Common myeloid progenitor, CD34-positive (primary cell): ENCODE results near the gene KIAA1217.

Source experiments
- CTCF ChIA-PET: fragments of 350-600 bp; sonication (Branson Sonifier 250); formaldehyde crosslinking; loops from one replicate; lab custom pipeline; 2021; ENCODE audit warnings: antibody characterized with exemption; lab: Charles Lee
- POLR2A ChIA-PET: fragments of 350-600 bp; sonication (Branson Sonifier 250); formaldehyde crosslinking; loops from one replicate; lab custom pipeline; 2021; ENCODE audit warnings: antibody characterized with exemption; lab: Charles Lee
- DNase-seq, 3 donors: peaks; one replicate each; pipeline versions ENCODE4 v3.0.0 to v3.0.0-alpha.2; 2013
- H3K27ac ChIP-seq, 2 experiments: 1 replicate in 1 of 2; 2 replicates in 1 of 2; pipeline ENCODE4 v1.7.0; 2013; ENCODE audit warnings: inconsistent platforms in 2 of 2, low read length in 2 of 2, mild to moderate bottlenecking in 2 of 2, low read depth in 1 of 2, moderate library complexity in 1 of 2; ENCODE audit not compliant: severe bottlenecking in 2 of 2, insufficient read depth in 1 of 2, poor library complexity in 1 of 2
- H3K27me3 ChIP-seq, 5 experiments: replicated peaks in 2 of 5; 1 replicate in 3 of 5; 2 replicates in 2 of 5; pipeline versions ENCODE4 v1.6.1 to v1.7.0; 2013; ENCODE audit warnings: low read length in 4 of 5, mild to moderate bottlenecking in 2 of 5, moderate library complexity in 2 of 5, inconsistent platforms in 1 of 5; ENCODE audit not compliant: insufficient read depth in 5 of 5, control insufficient read depth in 4 of 5
- H3K36me3 ChIP-seq, 4 experiments: 1 replicate in 2 of 4; 2 replicates in 2 of 4; pipeline versions ENCODE4 v1.6.1 to v1.7.0; 2013; ENCODE audit warnings: low read length in 3 of 4, control low read depth in 1 of 4, mild to moderate bottlenecking in 1 of 4; ENCODE audit not compliant: control insufficient read depth in 4 of 4, insufficient read depth in 4 of 4
- H3K4me1 ChIP-seq, 4 experiments: 1 replicate in 3 of 4; 2 replicates in 1 of 4; pipeline versions ENCODE4 v1.6.1 to v1.7.1; 2013; ENCODE audit warnings: low read length in 3 of 4, mild to moderate bottlenecking in 3 of 4, control low read depth in 1 of 4, inconsistent platforms in 1 of 4, moderate library complexity in 1 of 4; ENCODE audit not compliant: control insufficient read depth in 4 of 4, insufficient read depth in 4 of 4; ENCODE audit errors: control extremely low read depth in 1 of 4
- H3K4me3 ChIP-seq, 7 experiments: 1 replicate in 4 of 7; 2 replicates in 3 of 7; pipeline versions ENCODE4 v1.5.1 to v1.7.0; 2013; ENCODE audit warnings: mild to moderate bottlenecking in 7 of 7, low read length in 6 of 7, moderate library complexity in 6 of 7, inconsistent platforms in 2 of 7, low read depth in 2 of 7, control low read depth in 1 of 7; ENCODE audit not compliant: insufficient read depth in 4 of 7, control insufficient read depth in 1 of 7; ENCODE audit errors: extremely low read depth in 1 of 7
- H3K9me3 ChIP-seq, 5 experiments: 1 replicate in 4 of 5; 2 replicates in 1 of 5; pipeline versions ENCODE4 v1.6.1 to v1.7.1; 2013; ENCODE audit warnings: low read length in 4 of 5, mild to moderate bottlenecking in 2 of 5, inconsistent platforms in 1 of 5, low read depth in 1 of 5, moderate library complexity in 1 of 5; ENCODE audit not compliant: control insufficient read depth in 4 of 5, insufficient read depth in 2 of 5; ENCODE audit errors: control extremely low read depth in 1 of 5
- WGBS: methylation state at CpG from one replicate; pipeline ENCODE4 v1.1.5; 2013; ENCODE audit not compliant: insufficient coverage; 5-methylcytosine and 5-hydroxymethylcytosine counted together

The KIAA1217 gene

DNA sequence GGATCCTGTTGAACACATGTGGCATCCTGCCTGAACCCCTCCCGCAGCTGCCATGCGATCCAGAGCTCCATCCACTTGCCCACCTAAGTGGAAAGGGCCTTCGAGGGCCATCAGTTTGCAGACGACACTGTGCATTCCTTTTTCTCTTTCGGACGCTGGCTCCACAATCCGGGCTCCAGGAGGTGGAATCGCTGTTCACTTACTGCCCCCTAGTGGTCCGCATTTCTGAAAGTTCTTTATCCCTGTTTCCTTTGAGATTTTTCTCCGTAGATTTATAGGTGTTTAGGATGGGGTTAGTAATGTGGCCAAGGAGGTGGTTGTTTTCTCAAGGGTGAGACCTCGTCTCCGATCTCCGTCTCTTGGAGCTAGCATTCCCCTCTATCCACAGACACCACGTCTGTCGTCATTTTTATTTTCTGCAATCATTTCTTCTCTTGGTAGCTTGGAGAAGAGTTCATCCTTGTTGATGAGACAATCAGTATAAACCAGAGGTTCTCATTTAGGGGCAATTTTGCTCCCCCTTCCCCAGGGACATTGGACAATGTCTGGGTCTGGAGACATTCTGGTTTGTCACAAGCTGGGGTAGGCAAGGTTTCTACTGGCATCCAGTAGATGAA lies 310.2 kb downstream of the KIAA1217 start:
- no peaks in the 10 kb centered on the region for H3K36me3 ChIP-seq
- ChIA-PET POLR2A (no interaction called here), CTCF (interaction anchor here (1.1 to 2.3 kb wide), 5 partner anchors 13 to 80 kb away, joined by 3 to 9 read pairs (median 3); no protein-coding TSS in a partner anchor)
- no peak overlapping the region for H3K27ac ChIP-seq
- H3K9me3 ChIP-seq = no peaks in the 10 kb centered on the region
- no peak overlapping the region for H3K4me3 ChIP-seq
- peaks cover 0 to 9% (median 0%) of the 10 kb centered on the region in 5 experiments for H3K27me3 ChIP-seq
- peaks cover 0 to 12% (median 0%) of the 10 kb centered on the region in 4 experiments for H3K4me1 ChIP-seq
- 22% methylated on average over 4 of the region's 15 CpGs for WGBS
- peak; percentile 20 to 47 (median 41) for DNase-seq

DNA sequence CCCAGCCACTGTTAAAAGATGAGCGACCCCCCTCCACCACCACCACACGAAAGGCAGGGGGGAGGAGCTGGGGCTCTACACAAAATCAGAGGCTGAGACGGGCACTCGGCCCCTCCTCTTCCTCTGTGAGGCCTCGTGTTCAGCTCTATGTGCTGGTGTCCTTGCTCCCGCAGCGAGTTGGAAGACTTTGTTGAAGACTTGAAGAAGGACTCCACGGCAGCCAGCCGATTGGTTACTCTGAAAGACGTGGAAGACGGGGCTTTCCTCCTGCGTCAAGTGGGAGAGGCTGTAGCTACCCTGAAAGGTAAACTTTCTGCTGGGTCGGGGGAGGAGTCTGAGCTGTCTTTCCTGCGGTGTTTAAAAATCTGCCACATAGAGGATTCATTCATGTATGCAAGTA lies 311.0 kb downstream of the KIAA1217 start:
- Histone ChIP-seq H3K36me3 (no peaks in the 10 kb centered on the region), H3K27me3 (peaks cover 0 to 9% (median 0%) of the 10 kb centered on the region in 5 experiments), H3K27ac (no peak overlapping the region), H3K9me3 (no peaks in the 10 kb centered on the region), H3K4me3 (peak overlapping the region in 2 of 7 experiments; percentile 11 to 57), H3K4me1 (peaks cover 0 to 12% (median 0%) of the 10 kb centered on the region in 4 experiments)
- WGBS = 33% methylated on average over 11 of the region's 14 CpGs
- ChIA-PET CTCF (interaction anchor here (0.8 to 2.3 kb wide), 4 partner anchors 15 to 79 kb away, joined by 3 to 9 read pairs (median 3); no protein-coding TSS in a partner anchor), POLR2A (no interaction called here)
- peak in 2 of 3 donors; percentile 18 to 44 for DNase-seq

DNA sequence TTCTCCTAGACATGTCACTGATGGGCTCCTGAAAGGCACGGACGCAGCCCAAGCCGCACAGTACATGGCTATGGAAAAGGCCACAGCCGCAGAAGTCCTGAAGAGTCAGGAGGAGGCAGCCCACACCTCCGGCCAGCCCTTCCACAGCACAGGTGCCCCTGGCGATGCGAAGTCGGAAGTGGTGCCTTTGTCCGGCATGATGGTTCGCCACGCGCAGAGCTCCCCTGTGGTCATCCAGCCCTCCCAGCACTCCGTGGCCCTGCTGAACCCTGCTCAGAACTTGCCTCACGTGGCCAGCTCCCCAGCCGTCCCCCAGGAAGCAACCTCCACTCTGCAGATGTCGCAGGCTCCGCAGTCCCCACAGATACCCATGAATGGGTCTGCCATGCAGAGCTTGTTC lies 315.4 kb downstream of the KIAA1217 start:
- no peaks in the 10 kb centered on the region for H3K36me3 ChIP-seq
- H3K4me3 ChIP-seq = no peak overlapping the region
- DNase-seq = no peak
- no peak overlapping the region for H3K27ac ChIP-seq
- peaks cover 0 to 9% (median 0%) of the 10 kb centered on the region in 4 experiments for H3K4me1 ChIP-seq
- peaks cover 0 to 9% (median 0%) of the 10 kb centered on the region in 5 experiments for H3K27me3 ChIP-seq
- ChIA-PET CTCF (no interaction called here), POLR2A (no interaction called here)
- 95% methylated on average over 17 of the region's 17 CpGs for WGBS
- no peaks in the 10 kb centered on the region for H3K9me3 ChIP-seq

DNA sequence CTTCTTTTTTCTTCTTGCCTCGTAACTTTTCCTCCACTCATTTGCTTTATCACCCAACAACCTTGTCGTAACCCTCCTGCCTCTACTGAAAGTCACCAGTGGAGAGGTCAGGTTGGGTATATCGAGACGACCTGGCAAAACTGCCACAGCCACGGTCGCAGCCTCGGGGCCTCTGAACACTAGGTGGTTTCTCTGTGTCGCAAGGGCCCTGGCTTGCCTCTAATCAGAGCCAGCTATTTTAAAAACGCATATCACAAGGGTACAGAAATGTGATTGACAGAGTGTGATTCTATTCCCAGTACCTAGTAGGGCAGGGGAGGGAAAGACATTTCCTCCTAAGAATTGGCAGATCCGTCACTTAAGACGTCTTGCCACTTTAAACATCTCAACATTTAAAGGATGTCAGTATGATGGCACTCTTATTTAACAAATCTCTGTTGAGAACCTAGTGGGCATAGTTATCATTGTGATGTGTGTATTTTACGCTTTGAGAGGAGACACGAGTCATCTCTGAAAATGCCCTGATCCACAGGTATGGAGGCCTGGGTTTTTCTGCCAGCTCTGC lies 317.2 kb downstream of the KIAA1217 start:
- 94% methylated on average over 9 of the region's 13 CpGs for WGBS
- Histone ChIP-seq H3K36me3 (no peaks in the 10 kb centered on the region), H3K27ac (no peak overlapping the region), H3K4me3 (no peak overlapping the region), H3K4me1 (no peaks in the 10 kb centered on the region), H3K27me3 (no peaks in the 10 kb centered on the region), H3K9me3 (no peaks in the 10 kb centered on the region)
- DNase-seq = no peak
- POLR2A ChIA-PET = no interaction called here
- CTCF ChIA-PET = no interaction called here

DNA sequence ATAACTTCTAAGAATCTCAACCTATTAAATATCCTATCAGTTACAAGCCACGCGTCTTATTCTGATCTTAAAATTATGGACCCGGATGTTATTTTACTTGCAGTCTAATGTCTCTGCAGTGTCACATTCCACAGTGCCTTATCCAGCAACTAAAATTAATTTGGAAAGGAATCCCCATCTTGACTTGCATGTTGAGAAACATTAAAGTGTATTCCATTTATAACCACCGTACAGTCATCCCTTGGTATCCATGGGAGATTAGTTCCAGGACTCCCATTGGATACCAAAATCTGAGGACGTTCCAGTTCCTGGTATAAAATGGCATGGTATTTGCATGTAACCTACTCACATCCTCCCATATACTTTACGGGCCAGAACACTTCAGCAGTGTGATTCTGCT lies 320.0 kb downstream of the KIAA1217 start:
- H3K4me1 ChIP-seq = no peaks in the 10 kb centered on the region
- H3K4me3 ChIP-seq = no peak overlapping the region
- POLR2A ChIA-PET = no interaction called here
- H3K27me3 ChIP-seq = no peaks in the 10 kb centered on the region
- H3K36me3 ChIP-seq = no peaks in the 10 kb centered on the region
- CTCF ChIA-PET = no interaction called here
- H3K9me3 ChIP-seq = no peaks in the 10 kb centered on the region
- no peak overlapping the region for H3K27ac ChIP-seq
- 96% methylated on average over 5 of the region's 6 CpGs for WGBS
- DNase-seq = no peak

DNA sequence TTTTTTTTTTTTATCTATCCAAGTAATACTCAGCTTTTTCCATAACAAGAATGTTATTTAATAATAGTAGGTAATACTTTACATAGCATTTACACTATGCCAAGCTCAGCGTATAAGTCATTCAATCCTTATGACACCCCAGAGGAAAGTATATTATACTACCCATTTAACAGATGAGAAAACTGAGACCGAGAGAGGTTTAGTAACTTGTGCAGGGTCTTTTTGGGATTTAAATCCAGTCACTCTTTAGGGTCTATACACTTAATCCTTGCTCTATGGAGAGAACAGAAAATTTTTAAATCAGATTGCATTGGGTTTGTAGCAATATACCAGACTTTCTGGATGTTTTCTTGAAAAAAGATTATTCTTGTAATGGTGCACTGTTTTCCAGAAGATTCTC lies 322.5 kb downstream of the KIAA1217 start:
- Histone ChIP-seq H3K9me3 (no peaks in the 10 kb centered on the region), H3K27ac (no peak overlapping the region), H3K4me3 (no peak overlapping the region), H3K4me1 (no peaks in the 10 kb centered on the region), H3K27me3 (no peaks in the 10 kb centered on the region), H3K36me3 (no peaks in the 10 kb centered on the region)
- POLR2A ChIA-PET = no interaction called here
- no peak for DNase-seq
- WGBS = no CpG with 5 or more reads among the region's 2 CpGs
- CTCF ChIA-PET = interaction anchor here (1.0 to 1.1 kb wide), 2 partner anchors 10 to 12 kb away, joined by 3 read pairs; no protein-coding TSS in a partner anchor

DNA sequence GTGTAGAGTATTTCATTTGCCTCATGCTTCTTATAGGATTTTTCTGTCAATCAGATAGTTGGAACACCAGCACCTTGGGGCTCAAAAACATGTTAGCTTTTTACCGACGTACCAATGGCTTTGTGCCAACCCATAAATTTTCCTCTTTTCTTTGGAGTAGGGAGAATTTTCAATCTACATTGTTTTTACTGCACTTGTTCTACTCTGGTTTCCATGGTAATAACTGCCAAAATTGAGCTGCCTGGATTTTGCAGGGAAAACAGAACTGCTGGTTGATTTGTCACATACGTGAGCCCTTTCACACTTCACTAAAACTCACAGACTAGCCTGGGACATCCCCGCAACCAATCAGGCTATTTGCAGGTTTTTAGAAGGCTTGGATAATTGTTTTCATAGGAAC lies 325.0 kb downstream of the KIAA1217 start:
- no peak for DNase-seq
- Histone ChIP-seq H3K4me1 (no peaks in the 10 kb centered on the region), H3K4me3 (no peak overlapping the region), H3K9me3 (no peaks in the 10 kb centered on the region), H3K27me3 (no peaks in the 10 kb centered on the region), H3K27ac (no peak overlapping the region), H3K36me3 (no peaks in the 10 kb centered on the region)
- WGBS = 17% methylated on average over 2 of the region's 4 CpGs
- ChIA-PET POLR2A (no interaction called here), CTCF (no interaction called here)
